ENCODE measurements around the gene OSBPL6.
"Not testable (repeated sequence)": the region's sequence is repeated elsewhere in the genome, so short reads cannot be mapped to it uniquely, and the experiment has no call there.

The OSBPL6 gene

DNA sequence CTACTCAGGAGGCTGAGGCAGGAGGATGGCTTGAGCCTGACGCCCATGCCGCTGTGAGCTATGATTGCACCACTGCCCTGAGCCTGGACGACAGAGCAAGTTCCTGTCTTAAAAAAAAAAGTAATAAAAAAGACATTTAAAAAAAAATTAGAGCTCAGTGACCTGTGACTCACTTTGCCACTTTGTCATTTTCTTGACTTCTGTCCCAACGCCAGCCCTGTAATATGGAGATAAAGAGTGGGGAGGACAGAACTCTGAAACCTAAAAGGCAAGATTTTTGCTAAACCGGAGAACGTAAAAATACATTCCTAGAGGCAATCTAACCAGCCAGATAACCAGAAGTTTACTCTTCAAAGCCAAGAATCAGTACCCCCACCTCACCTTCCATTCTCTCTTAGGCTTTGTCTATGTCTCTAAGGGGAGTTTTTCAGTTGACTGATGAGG lies 207.7 kb downstream of the OSBPL6 start:
- DNase-seq (ENCODE audit: low read depth in 2 of 2) = no peak

DNA sequence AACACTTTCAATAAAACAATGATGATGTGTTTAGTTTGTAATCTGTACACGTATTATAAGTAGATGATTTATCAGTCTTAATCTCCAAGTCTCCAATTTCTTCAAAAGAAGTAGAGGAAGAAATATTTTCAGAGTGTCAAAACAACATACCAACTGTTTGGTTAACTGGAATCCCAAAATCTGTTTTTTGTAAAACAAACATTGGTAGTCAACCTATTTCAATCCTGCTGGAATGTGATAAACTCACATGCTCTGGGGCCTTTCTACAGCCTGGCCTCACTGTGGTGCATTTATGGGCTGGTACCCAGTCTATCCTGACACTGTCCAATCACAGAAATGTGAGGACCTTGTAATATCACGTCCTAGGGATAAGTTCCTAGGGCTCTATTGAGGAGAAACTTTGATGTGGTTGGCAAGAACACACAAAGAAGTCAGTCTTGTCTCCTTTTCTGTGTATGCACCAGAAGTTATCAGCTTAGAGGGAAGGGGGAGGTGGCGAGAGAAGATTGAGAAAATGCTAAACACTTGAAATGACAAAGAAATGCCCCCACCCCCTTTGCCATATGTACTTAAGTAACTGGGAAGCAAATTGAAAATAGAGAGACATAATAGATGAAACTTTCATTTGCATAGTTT lies 209.5 kb downstream of the OSBPL6 start:
- no peak for DNase-seq (ENCODE audit: low read depth in 2 of 2)

- no peak for DNase-seq (ENCODE audit: low read depth in 2 of 2)
Observed at GRCh38 chr2:178404368-178404767, 210.1 kb downstream of the OSBPL6 start.

GRCh38 chr2:178409261-178409660 lies 214.9 kb downstream of the OSBPL6 start:
- DNase-seq (ENCODE audit: low read depth in 2 of 2) = no peak

GRCh38 chr2:178412047-178412446 lies 217.7 kb downstream of the OSBPL6 start:
- no peak for DNase-seq (ENCODE audit: low read depth in 2 of 2)

GRCh38 chr2:178412453-178412852 lies 218.1 kb downstream of the OSBPL6 start:
- not testable (repeated sequence) for DNase-seq (ENCODE audit: low read depth in 2 of 2)

DNA sequence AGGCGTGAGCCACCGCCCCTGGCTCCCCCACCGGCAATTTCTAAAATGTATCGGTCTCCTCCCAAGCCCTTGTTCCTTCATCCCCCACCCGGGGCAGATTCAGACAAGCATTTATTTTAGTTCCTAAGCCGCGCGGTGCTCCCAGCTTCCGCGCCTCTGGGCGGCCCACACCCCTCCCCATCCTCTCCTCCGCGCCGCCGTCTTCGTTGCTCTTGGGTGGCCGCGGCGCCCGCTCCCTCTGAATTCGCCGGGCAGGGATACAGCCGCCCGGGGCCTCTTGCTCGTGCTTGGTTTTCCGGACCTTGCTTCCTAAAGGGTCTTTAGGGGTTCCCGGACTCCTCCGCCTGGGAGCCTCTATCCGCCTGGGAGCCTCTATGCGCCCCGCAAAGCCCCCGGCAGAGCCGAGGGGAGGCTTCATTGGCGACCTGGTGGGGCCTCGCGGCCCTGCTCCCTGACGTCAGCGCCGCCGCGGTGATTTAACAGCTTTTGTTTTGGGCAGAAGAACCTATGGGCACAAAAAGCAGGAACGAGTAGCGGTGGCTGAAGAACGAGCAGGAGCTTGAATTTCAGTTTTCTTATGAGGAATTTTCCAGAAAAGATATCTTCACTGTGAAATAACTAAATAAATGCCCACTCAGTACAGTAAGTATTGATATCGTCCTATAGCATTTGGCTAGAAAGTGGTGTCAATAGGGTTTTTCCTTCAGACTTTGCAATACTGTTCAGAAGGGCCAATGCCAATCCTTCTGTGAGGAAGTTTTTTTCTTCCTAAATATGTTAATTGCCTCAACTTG lies 219.4 kb downstream of the OSBPL6 start:
- DNase-seq (ENCODE audit: low read depth in 2 of 2) = peak; percentile 51 to 67

- DNase-seq (ENCODE audit: low read depth in 2 of 2) = peak; percentile 55 to 57
Observed at GRCh38 chr2:178414266-178415247, 220.2 kb downstream of the OSBPL6 start.

GRCh38 chr2:178415979-178416378 lies 221.7 kb downstream of the OSBPL6 start:
- no peak for DNase-seq (ENCODE audit: low read depth in 2 of 2)

- DNase-seq (ENCODE audit: low read depth in 2 of 2) = no peak
Observed at GRCh38 chr2:178417916-178418315, 223.6 kb downstream of the OSBPL6 start.

DNA sequence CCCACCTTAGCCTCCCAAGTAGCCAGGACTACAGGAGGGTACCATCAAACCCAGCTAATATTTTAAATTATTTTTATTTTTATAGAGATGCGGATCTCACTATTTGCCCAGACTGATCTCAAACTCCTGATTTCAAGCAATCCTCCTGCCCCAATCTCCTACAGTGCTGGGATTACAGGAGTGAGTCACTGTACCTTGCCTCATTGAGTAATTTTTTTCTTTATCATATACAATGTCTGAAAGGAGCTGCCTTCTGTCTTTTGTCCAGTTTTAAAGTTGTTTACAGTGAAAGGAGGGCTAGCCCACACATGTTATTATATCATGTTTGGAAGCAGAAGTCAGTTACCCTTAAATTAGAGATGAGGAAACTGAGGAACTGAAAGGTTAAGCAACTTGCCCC lies 224.1 kb downstream of the OSBPL6 start:
- no peak for DNase-seq (ENCODE audit: low read depth in 2 of 2)

- DNase-seq (ENCODE audit: low read depth in 2 of 2) = no peak
Observed at GRCh38 chr2:178419123-178419522, 224.8 kb downstream of the OSBPL6 start.

DNA sequence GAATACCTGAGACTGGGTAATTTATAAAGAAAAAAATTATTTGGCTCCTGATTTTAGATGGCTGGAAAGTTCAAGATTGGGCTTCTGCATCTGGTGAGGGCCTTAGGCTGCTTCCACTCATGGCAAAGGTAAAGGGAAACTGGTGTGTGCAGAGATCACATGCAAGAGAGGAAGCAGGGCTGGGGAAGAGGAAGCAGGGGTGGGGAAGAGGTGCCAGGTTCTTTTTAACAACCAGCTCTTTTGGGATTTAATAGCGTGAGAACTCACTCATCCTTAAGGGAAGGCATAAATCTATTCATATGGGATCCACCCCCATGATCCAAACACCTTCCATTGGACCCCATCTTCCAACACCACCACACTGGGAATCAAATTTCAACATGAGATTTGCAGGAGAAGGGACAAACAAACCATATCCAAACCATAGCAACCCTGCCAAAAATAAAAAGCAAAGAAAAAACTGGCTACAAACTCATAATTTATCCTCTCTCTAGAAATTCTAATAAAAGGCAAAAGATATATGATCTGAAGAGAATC lies 226.2 kb downstream of the OSBPL6 start:
- no peak for DNase-seq (ENCODE audit: low read depth in 2 of 2)

DNA sequence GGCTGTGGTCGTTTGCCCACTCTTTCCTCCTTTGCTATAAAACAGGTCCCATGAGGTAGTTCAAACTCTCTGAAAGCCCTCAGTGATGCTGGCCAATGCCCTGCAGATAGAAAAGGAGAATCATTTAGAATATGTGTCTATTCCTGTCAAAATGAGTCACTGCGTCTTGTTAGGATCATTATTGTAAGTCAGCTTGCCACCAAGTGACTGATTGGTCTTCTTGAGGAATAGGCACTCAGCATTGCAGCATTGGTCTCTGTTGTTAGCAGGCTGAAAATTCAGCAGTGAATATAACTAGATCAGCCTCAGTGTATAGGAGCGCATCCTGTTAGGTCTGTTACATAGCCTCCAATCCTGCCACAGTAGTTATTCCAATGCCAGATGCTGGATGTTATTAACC lies 227.8 kb downstream of the OSBPL6 start:
- no peak for DNase-seq (ENCODE audit: low read depth in 2 of 2)

- DNase-seq (ENCODE audit: low read depth in 2 of 2) = not testable (repeated sequence)
Observed at GRCh38 chr2:178423746-178424145, 229.4 kb downstream of the OSBPL6 start.

GRCh38 chr2:178425255-178425827 lies 231.0 kb downstream of the OSBPL6 start:
- no peak for DNase-seq (ENCODE audit: low read depth in 2 of 2)

- no peak for DNase-seq (ENCODE audit: low read depth in 2 of 2)
Observed at GRCh38 chr2:178426388-178426787, 232.1 kb downstream of the OSBPL6 start.

DNA sequence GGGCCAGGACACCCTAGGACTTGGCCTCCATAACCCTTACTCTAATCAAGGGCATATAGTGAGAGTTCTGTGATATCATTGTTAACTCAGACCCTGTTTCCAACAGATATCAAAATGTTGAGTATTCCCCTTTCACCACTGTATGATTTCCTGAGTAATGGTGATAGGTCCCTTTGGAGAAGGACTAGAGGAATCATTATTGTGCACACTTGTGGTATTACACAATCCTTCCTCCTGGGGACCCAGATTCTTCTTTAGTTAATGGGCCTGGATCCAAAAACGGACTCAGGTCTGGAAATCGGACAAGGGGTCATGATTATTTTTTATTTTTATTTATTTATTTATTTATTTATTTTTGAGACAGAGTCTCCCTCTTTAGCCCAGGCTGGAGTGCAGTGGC lies 233.1 kb downstream of the OSBPL6 start:
- no peak for DNase-seq (ENCODE audit: low read depth in 2 of 2)

DNA sequence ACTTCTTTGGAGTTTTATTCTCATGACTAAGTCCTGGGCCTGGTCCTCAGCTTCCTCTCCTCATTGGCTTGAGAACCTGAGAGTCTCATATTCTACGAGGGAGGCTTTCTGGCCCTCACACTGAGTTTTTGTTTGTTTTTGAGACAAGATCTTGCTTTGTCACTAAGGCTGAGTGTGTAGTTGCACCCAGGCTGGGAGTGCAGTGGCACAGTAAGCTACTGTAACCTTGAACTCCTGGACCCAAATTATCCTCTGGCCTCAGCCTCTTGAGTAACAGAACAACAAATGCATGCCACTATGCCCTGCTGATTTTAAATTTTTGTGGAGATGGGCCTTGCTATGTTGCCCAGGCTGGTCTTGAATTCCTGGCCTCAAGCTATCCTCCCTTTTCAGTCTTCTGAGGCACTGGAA lies 234.1 kb downstream of the OSBPL6 start:
- DNase-seq (ENCODE audit: low read depth in 2 of 2) = no peak

- no peak for DNase-seq (ENCODE audit: low read depth in 2 of 2)
Observed at GRCh38 chr2:178429336-178429735, 235.0 kb downstream of the OSBPL6 start.

GRCh38 chr2:178436662-178437061 lies 242.3 kb downstream of the OSBPL6 start:
- no peak for DNase-seq (ENCODE audit: low read depth in 2 of 2)

All from stimulated activated CD4-positive, alpha-beta T cell treated with anti-CD3 and anti-CD28 coated beads, Interleukin-1b, Interleukin-23, amount 100 ng/mL, for 4 hours (primary cell).